GM12878 (cell line): ENCODE measurements around the gene CYB5RL. TPM values are rescaled to one million over a fixed set of nuclear protein-coding genes. Genes with fewer than 3 reads are reported as not detected.

Source experiments
- ATAC-seq: fragments of 200-7000 bp; cut with Tn5 transposase; 3 replicates; pipeline ENCODE4 v1.9.1; 2020; ENCODE audit warnings: mild to moderate bottlenecking, moderate library complexity
- BruUV-seq: library from RNA; stranded (reverse); fragments of 400-500 nt; replicated peaks from 2 replicates; lab custom pipeline; 2021; lab: Mats Ljungman, UMichigan
- CTCF ChIA-PET: fragments of 300-600 bp; sonication (Branson Sonifier 250); formaldehyde crosslinking; extraction: SDS; loops from one replicate; lab custom pipeline; 2021; ENCODE audit warnings: inconsistent platforms; lab: Yijun Ruan, JAX
- POLR2A ChIA-PET: fragments of 350-600 bp; formaldehyde crosslinking; extraction: SDS; loops from one replicate; lab custom pipeline; 2021; ENCODE audit warnings: inconsistent platforms; lab: Charles Lee
- RAD21 ChIA-PET: fragments of 300-600 bp; sonication (Branson Sonifier 250); formaldehyde crosslinking; loops from one replicate; lab custom pipeline; 2023; ENCODE audit warnings: antibody characterized with exemption; ENCODE audit not compliant: unreplicated experiment; lab: Charles Lee
- SMC1A ChIA-PET: fragments of 300-600 bp; sonication (Branson Sonifier 250); formaldehyde crosslinking; loops from one replicate; lab custom pipeline; 2023; ENCODE audit not compliant: unreplicated experiment, uncharacterized antibody; lab: Charles Lee
- DNase-seq: peaks from one replicate; pipeline ENCODE4 v3.0.0-alpha.2; 2011; ENCODE audit warnings: low read depth, low spot score
- FAIRE-seq: peaks from 3 replicates; lab custom pipeline; 2011; peaks lifted over from hg19 to GRCh38; lab: Jason Lieb, UNC
- H2AFZ ChIP-seq: 2 replicates; pipeline ENCODE4 v1.6.0; 2011; ENCODE audit warnings: low read depth, low read length, control low read depth; ENCODE audit not compliant: control insufficient read depth
- H3K27ac ChIP-seq: 2 replicates; pipeline ENCODE4 v1.5.1; 2011; ENCODE audit warnings: control low read depth; ENCODE audit not compliant: control insufficient read depth, insufficient read depth
- H3K27me3 ChIP-seq, 2 experiments: replicated peaks in 1 of 2; 2 replicates each; pipeline versions ENCODE4 v1.6.0 to v1.6.1; 2011; ENCODE audit warnings: low read length in 1 of 2; ENCODE audit not compliant: control insufficient read depth in 2 of 2, insufficient read depth in 2 of 2
- H3K36me3 ChIP-seq, 2 experiments: 2 replicates each; pipeline ENCODE4 v1.5.1; 2011; ENCODE audit warnings: low read length in 1 of 2; ENCODE audit not compliant: control insufficient read depth in 2 of 2, insufficient read depth in 2 of 2
- H3K4me1 ChIP-seq: 2 replicates; pipeline ENCODE4 v1.6.1; 2011; ENCODE audit warnings: mild to moderate bottlenecking, low read length, moderate library complexity, mixed read lengths; ENCODE audit not compliant: control insufficient read depth, insufficient read depth
- H3K4me2 ChIP-seq: 2 replicates; pipeline ENCODE4 v1.6.0; 2011; ENCODE audit warnings: control low read depth; ENCODE audit not compliant: control insufficient read depth, insufficient read depth
- H3K4me3 ChIP-seq: fragments of 200-600 bp; sonication (generic); 2 replicates; pipeline ENCODE4 v1.5.1; 2016
- H3K79me2 ChIP-seq: 2 replicates; pipeline ENCODE4 v1.6.0; 2011; ENCODE audit warnings: low read length; ENCODE audit not compliant: control insufficient read depth, insufficient read depth
- H3K9ac ChIP-seq: 2 replicates; pipeline ENCODE4 v1.8.0; 2011; ENCODE audit warnings: low read length, control low read depth, mixed read lengths; ENCODE audit not compliant: control insufficient read depth, insufficient read depth
- H3K9me3 ChIP-seq: replicated peaks from 3 replicates; pipeline ENCODE4 v1.5.1; 2011; ENCODE audit warnings: mild to moderate bottlenecking, low read length; ENCODE audit not compliant: control insufficient read depth, insufficient read depth
- H4K20me1 ChIP-seq: 2 replicates; pipeline ENCODE4 v1.6.0; 2011; ENCODE audit not compliant: control insufficient read depth, insufficient read depth
- ATF7 ChIP-seq: fragments of 450-650 bp; IDR thresholded peaks from 2 replicates; pipeline ENCODE4 v1.6.1; 2016; ENCODE audit warnings: low read depth, mild to moderate bottlenecking
- BACH1 ChIP-seq: fragments of 450-650 bp; IDR thresholded peaks from 2 replicates; pipeline ENCODE4 v1.6.1; 2017; ENCODE audit warnings: mild to moderate bottlenecking, borderline replicate concordance
- BCL3 ChIP-seq: IDR thresholded peaks from 2 replicates; pipeline ENCODE4 v1.6.1; 2011; ENCODE audit warnings: borderline replicate concordance, low read depth, mild to moderate bottlenecking, moderate library complexity, low read length; ENCODE audit not compliant: insufficient read depth, poor library complexity, severe bottlenecking
- BHLHE40 ChIP-seq, 2 experiments: fragments of 450-650 bp in 1 of 2; IDR thresholded peaks; 2 replicates each; pipeline ENCODE4 v1.6.1; 2011 to 2017; ENCODE audit warnings: low read depth in 2 of 2, borderline replicate concordance in 1 of 2, improper control_type of control experiment in 1 of 2, low read length in 1 of 2, mild to moderate bottlenecking in 1 of 2
- CBFB ChIP-seq: IDR thresholded peaks from 2 replicates; pipeline ENCODE4 v1.6.1; 2016; ENCODE audit warnings: antibody characterized with exemption, low read depth
- CBX5 ChIP-seq: sonication (generic); IDR thresholded peaks from 2 replicates; pipeline ENCODE4 v1.6.1; 2016; ENCODE audit warnings: low read depth, moderate library complexity, mild to moderate bottlenecking, inconsistent platforms
- HCFC1 ChIP-seq: fragments of 150-350 bp; IDR thresholded peaks from 2 replicates; pipeline ENCODE4 v1.6.1; 2014; ENCODE audit warnings: low read length
- HDAC6 ChIP-seq: fragments of 200-600 bp; sonication (generic); IDR thresholded peaks from one replicate; pipeline ENCODE4 v1.8.0; 2017; ENCODE audit warnings: antibody characterized with exemption; ENCODE audit not compliant: unreplicated experiment
- HSF1 ChIP-seq: fragments of 150-350 bp; IDR thresholded peaks from 2 replicates; pipeline ENCODE4 v1.6.1; 2014; ENCODE audit warnings: mild to moderate bottlenecking, low read depth, low read length
- IRF4 ChIP-seq: IDR thresholded peaks from 2 replicates; pipeline ENCODE4 v1.6.1; 2011; ENCODE audit warnings: low read depth, low read length
- KDM1A ChIP-seq: fragments of 200-600 bp; sonication (generic); IDR thresholded peaks from 2 replicates; pipeline ENCODE4 v1.6.1; 2016; ENCODE audit warnings: borderline replicate concordance
- MTA3 ChIP-seq: IDR thresholded peaks from 2 replicates; pipeline ENCODE4 v1.6.1; 2012; ENCODE audit warnings: low read length, inconsistent platforms, borderline replicate concordance
- NFIC ChIP-seq: IDR thresholded peaks from 2 replicates; pipeline ENCODE4 v1.6.1; 2012; ENCODE audit warnings: low read depth, mild to moderate bottlenecking, inconsistent platforms, low read length, moderate library complexity
- PAX5 ChIP-seq: IDR thresholded peaks from 2 replicates; pipeline ENCODE4 v1.6.1; 2011; ENCODE audit warnings: low read depth, low read length, borderline replicate concordance
- RAD21 ChIP-seq: IDR thresholded peaks from 2 replicates; pipeline ENCODE4 v1.6.1; 2011; ENCODE audit warnings: mild to moderate bottlenecking, low read depth, low read length, moderate library complexity; ENCODE audit not compliant: insufficient read depth
- ZNF207 ChIP-seq: fragments of 450-650 bp; IDR thresholded peaks from 2 replicates; pipeline ENCODE4 v1.6.1; 2014; ENCODE audit warnings: antibody characterized with exemption, mild to moderate bottlenecking, borderline replicate concordance
- ZNF24 ChIP-seq: fragments of 450-650 bp; IDR thresholded peaks from 2 replicates; pipeline ENCODE4 v1.6.1; 2017; ENCODE audit warnings: antibody characterized with exemption, mild to moderate bottlenecking
- ZNF622 ChIP-seq: fragments of 450-650 bp; IDR thresholded peaks from 2 replicates; pipeline ENCODE4 v1.6.1; 2017; ENCODE audit warnings: mild to moderate bottlenecking, inconsistent platforms
- WGBS: methylation state at CpG from one replicate; pipeline ENCODE4 v1.1.6; 2016; ENCODE audit warnings: low lambda C conversion rate; ENCODE audit not compliant: insufficient replicate concordance, insufficient coverage; ENCODE audit errors: missing lambda C conversion rate; 5-methylcytosine and 5-hydroxymethylcytosine counted together
- in situ Hi-C: fragments of 300-500 bp; cut with MboI; formaldehyde crosslinking; loops from 9 replicates; pipeline ENCODE4 v1.14.3; 2018; ENCODE audit warnings: mixed read lengths
- intact Hi-C: fragments of 100-400 bp; cut with micrococcal nuclease; formaldehyde crosslinking; loops from one replicate; pipeline ENCODE4 v1.14.2; 2022; ENCODE audit not compliant: unreplicated experiment
- polyA plus RNA-seq, 11 experiments: library from polyadenylated mRNA; depleted of rRNA in 4 of 11; unstranded in 6 of 11; stranded (reverse) in 5 of 11; fragments of >200 nt; fragmentation: Nextera tagmentation in 4 of 11; fragmentation: Illumina TruSeq in 1 of 11; extraction: Ambion mirVana in 4 of 11; extraction: Trizol in 1 of 11; gene quantifications; 1 replicate in 1 of 11; 2 replicates in 10 of 11; pipeline versions ENCODE4 v1.2.1 to v1.2.3, GENCODE V29; 2011 to 2016; ENCODE audit warnings: inconsistent platforms in 2 of 11, missing spikeins in 2 of 11, low read depth in 1 of 11
- total RNA-seq, 4 experiments: library from RNA; depleted of rRNA in 3 of 4; stranded (reverse); fragments of >200 nt in 3 of 4; fragmentation: Illumina TruSeq in 1 of 4; extraction: Trizol in 1 of 4; gene quantifications; 2 replicates each; pipeline versions ENCODE4 v1.2.1 to v1.2.3, GENCODE V29; 2013 to 2021
- TF ChIP-seq, protein P1 (sequence below): fragments of 450-650 bp; formaldehyde crosslinking; IDR thresholded peaks from 2 replicates; pipeline ENCODE4 v1.4.0; 2020; ENCODE audit warnings: mild to moderate bottlenecking, moderate library complexity

Gene CYB5RL
- total and polyA plus RNA-seq, 10 of the 15 experiments (the other 5 are each of a cell fraction or from before 2014, with no cell fraction given): 3.1 to 8.7 (median 7.2) TPM

- TF ChIP-seq ZNF24: no peak
- no peak for TF ChIP-seq BACH1
- no peak for TF ChIP-seq IRF4
- TF ChIP-seq, protein P1, sequence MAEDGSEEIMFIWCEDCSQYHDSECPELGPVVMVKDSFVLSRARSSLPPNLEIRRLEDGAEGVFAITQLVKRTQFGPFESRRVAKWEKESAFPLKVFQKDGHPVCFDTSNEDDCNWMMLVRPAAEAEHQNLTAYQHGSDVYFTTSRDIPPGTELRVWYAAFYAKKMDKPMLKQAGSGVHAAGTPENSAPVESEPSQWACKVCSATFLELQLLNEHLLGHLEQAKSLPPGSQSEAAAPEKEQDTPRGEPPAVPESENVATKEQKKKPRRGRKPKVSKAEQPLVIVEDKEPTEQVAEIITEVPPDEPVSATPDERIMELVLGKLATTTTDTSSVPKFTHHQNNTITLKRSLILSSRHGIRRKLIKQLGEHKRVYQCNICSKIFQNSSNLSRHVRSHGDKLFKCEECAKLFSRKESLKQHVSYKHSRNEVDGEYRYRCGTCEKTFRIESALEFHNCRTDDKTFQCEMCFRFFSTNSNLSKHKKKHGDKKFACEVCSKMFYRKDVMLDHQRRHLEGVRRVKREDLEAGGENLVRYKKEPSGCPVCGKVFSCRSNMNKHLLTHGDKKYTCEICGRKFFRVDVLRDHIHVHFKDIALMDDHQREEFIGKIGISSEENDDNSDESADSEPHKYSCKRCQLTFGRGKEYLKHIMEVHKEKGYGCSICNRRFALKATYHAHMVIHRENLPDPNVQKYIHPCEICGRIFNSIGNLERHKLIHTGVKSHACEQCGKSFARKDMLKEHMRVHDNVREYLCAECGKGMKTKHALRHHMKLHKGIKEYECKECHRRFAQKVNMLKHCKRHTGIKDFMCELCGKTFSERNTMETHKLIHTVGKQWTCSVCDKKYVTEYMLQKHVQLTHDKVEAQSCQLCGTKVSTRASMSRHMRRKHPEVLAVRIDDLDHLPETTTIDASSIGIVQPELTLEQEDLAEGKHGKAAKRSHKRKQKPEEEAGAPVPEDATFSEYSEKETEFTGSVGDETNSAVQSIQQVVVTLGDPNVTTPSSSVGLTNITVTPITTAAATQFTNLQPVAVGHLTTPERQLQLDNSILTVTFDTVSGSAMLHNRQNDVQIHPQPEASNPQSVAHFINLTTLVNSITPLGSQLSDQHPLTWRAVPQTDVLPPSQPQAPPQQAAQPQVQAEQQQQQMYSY (CRISPR knock-in tag): no peak
Observed at GRCh38 chr1:54171606-54172005, 28.2 kb downstream of the CYB5RL start (continued).

- H3K4me3 ChIP-seq: no peak overlapping the region
- in situ Hi-C loops (no loop called here), intact Hi-C loops (no loop called here)
- ATAC-seq (no peak), DNase-seq (no peak), FAIRE-seq (no peak)
- no peaks in the 10 kb centered on the region for H3K27me3 ChIP-seq
- ChIA-PET POLR2A (no interaction called here), CTCF (no interaction called here), SMC1A (interaction anchor here (1.3 kb wide), 1 partner anchor 16 kb away, joined by 3 read pairs; no protein-coding TSS in a partner anchor), RAD21 (interaction anchor here (0.5 kb wide), 1 partner anchor 318 kb away, joined by 3 read pairs; no protein-coding TSS in a partner anchor)
- no peaks in the 10 kb centered on the region for H3K36me3 ChIP-seq
- no peak overlapping the region for H2AFZ ChIP-seq
- H4K20me1 ChIP-seq: no peaks in the 10 kb centered on the region
- no peak overlapping the region for H3K9ac ChIP-seq
- no peaks in the 10 kb centered on the region for H3K79me2 ChIP-seq
- no peak overlapping the region for H3K4me2 ChIP-seq
- WGBS: 56% methylated on average over 8 of the region's 8 CpGs
- H3K9me3 ChIP-seq: no peaks in the 10 kb centered on the region
- H3K4me1 ChIP-seq: no peaks in the 10 kb centered on the region
- BruUV-seq: no TSS peak
- no peak overlapping the region for H3K27ac ChIP-seq
- no peak for TF ChIP-seq NFIC
- no peak for TF ChIP-seq ZNF207
- no peak for TF ChIP-seq HDAC6
- TF ChIP-seq ATF7: no peak
- TF ChIP-seq KDM1A: no peak
- no peak for TF ChIP-seq MTA3
- TF ChIP-seq BHLHE40 (IDR thresholded peaks at IDR 0.05; ENCODE audit: borderline replicate concordance in 1 of 2, low read depth in 2 of 2, low read length in 1 of 2): no peak
- TF ChIP-seq CBX5: no peak
- no peak for TF ChIP-seq HSF1
- no peak for TF ChIP-seq ZNF622
- no peak for TF ChIP-seq CBFB
- no peak for TF ChIP-seq BCL3
- TF ChIP-seq PAX5: no peak
- TF ChIP-seq HCFC1: no peak
- TF ChIP-seq RAD21: no peak
Observed at GRCh38 chr1:54171016-54171415, 28.8 kb downstream of the CYB5RL start.
